HFFc6 (cell line): Measurements from ENCODE around the gene POLD4. TPM values are rescaled to one million over a fixed set of nuclear protein-coding genes. Genes with fewer than 3 reads are reported as not detected.
A peak's percentile ranks its signal among the peaks of the same experiment; 100 is the strongest.

Experiments used
- DNase-seq: peaks from one replicate; pipeline ENCODE4 v3.0.0-alpha.2; 2018
- H3K27ac Mint-ChIP-seq: 2 replicates; pipeline ENCODE4 v1.8.0; 2020; ENCODE audit warnings: mild to moderate bottlenecking, mixed read lengths
- H3K27me3 Mint-ChIP-seq: 2 replicates; pipeline ENCODE4 v1.8.0; 2021; ENCODE audit warnings: mild to moderate bottlenecking, moderate library complexity, mixed read lengths; ENCODE audit not compliant: insufficient read depth
- H3K36me3 Mint-ChIP-seq: 2 replicates; pipeline ENCODE4 v1.8.0; 2021; ENCODE audit warnings: low read depth, mixed read lengths
- H3K4me1 Mint-ChIP-seq: 2 replicates; pipeline ENCODE4 v1.8.0; 2020; ENCODE audit warnings: low read depth, mixed read lengths
- H3K4me3 Mint-ChIP-seq: 2 replicates; pipeline ENCODE4 v1.8.0; 2020; ENCODE audit warnings: mild to moderate bottlenecking, moderate library complexity, mixed read lengths
- H3K9me3 Mint-ChIP-seq: 2 replicates; pipeline ENCODE4 v1.8.0; 2020; ENCODE audit warnings: mild to moderate bottlenecking, mixed read lengths
- total RNA-seq, 6 experiments: library from RNA; stranded (reverse); fragmentation: NEBNext Ultra II Directional; extraction: Animal tissue kit (Norgen Biotek cat#: 25700); gene quantifications; 2 replicates in 1 of 6; 3 replicates in 5 of 6; pipeline ENCODE4 v1.2.3, GENCODE V29; 2021
- TF ChIP-seq, protein P1 (sequence below): fragments of 200-600 bp; sonication (generic); IDR thresholded peaks from 2 replicates; pipeline ENCODE4 v1.5.0; 2021; ENCODE audit warnings: antibody characterized with exemption, mild to moderate bottlenecking

POLD4 gene
- total RNA-seq, 6 experiments from 2014 or later, result 69.1 to 80.7 (median 70.9) TPM

GRCh38 chr11:67351275-67352005 is 1.9 kb downstream of the POLD4 start:
- DNase-seq, result peak; percentile 48
- H3K27me3 Mint-ChIP-seq, result peaks cover 5% of the 10 kb centered on the region
- H3K4me3 Mint-ChIP-seq, result peak overlapping the region; percentile 98
- TF ChIP-seq, protein P1, sequence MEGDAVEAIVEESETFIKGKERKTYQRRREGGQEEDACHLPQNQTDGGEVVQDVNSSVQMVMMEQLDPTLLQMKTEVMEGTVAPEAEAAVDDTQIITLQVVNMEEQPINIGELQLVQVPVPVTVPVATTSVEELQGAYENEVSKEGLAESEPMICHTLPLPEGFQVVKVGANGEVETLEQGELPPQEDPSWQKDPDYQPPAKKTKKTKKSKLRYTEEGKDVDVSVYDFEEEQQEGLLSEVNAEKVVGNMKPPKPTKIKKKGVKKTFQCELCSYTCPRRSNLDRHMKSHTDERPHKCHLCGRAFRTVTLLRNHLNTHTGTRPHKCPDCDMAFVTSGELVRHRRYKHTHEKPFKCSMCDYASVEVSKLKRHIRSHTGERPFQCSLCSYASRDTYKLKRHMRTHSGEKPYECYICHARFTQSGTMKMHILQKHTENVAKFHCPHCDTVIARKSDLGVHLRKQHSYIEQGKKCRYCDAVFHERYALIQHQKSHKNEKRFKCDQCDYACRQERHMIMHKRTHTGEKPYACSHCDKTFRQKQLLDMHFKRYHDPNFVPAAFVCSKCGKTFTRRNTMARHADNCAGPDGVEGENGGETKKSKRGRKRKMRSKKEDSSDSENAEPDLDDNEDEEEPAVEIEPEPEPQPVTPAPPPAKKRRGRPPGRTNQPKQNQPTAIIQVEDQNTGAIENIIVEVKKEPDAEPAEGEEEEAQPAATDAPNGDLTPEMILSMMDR, result peak; percentile 97
- H3K9me3 Mint-ChIP-seq, result no peaks in the 10 kb centered on the region
- H3K36me3 Mint-ChIP-seq, result no peaks in the 10 kb centered on the region
- H3K4me1 Mint-ChIP-seq, result peaks cover 68% of the 10 kb centered on the region
- H3K27ac Mint-ChIP-seq, result peak overlapping the region; percentile 100

GRCh38 chr11:67349928-67350465 is 3.3 kb downstream of the POLD4 start:
- Mint-ChIP-seq H3K27me3 (peaks cover 6% of the 10 kb centered on the region), H3K4me3 (no peak overlapping the region), H3K9me3 (no peaks in the 10 kb centered on the region), H3K36me3 (no peaks in the 10 kb centered on the region), H3K27ac (peak overlapping the region; percentile 4; the same call in 1 of the 2 replicates), H3K4me1 (peaks cover 64% of the 10 kb centered on the region)
- no peak for DNase-seq
- TF ChIP-seq, protein P1, result no peak

- no peak overlapping the region for H3K4me3 Mint-ChIP-seq
- no peaks in the 10 kb centered on the region for H3K36me3 Mint-ChIP-seq
- no peaks in the 10 kb centered on the region for H3K9me3 Mint-ChIP-seq
- H3K27me3 Mint-ChIP-seq, result peaks cover 6% of the 10 kb centered on the region
- H3K27ac Mint-ChIP-seq, result peak overlapping the region; percentile 4; the same call in 1 of the 2 replicates
- peaks cover 59% of the 10 kb centered on the region for H3K4me1 Mint-ChIP-seq
- TF ChIP-seq, protein P1, result no peak
- DNase-seq, result no peak
Measured at GRCh38 chr11:67349457-67349856, 3.9 kb downstream of the POLD4 start.

DNA sequence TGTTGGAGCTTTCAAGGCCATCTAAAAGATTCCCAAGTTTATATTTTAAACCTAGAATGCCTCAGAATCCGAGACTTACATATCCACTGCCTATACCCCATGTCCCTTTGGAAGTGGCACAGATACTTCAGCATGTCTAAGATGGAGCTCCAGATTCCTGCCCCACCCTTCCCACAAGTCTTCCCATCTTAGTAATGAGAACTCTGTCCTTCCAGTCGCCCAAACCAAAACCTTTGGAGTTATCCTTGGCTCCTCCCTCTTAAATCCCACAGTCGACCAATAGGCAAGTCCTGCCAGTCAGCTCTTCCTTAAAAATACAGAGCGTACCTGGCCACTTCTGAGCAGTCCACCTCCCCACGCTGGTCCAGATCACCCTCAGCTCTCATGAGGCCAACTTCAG is 4.3 kb downstream of the POLD4 start:
- H3K27me3 Mint-ChIP-seq, result peaks cover 6% of the 10 kb centered on the region
- peak overlapping the region; percentile 2; the same call in 1 of the 2 replicates for H3K27ac Mint-ChIP-seq
- TF ChIP-seq, protein P1, result no peak
- H3K4me1 Mint-ChIP-seq, result peaks cover 54% of the 10 kb centered on the region
- no peak overlapping the region for H3K4me3 Mint-ChIP-seq
- no peaks in the 10 kb centered on the region for H3K36me3 Mint-ChIP-seq
- no peaks in the 10 kb centered on the region for H3K9me3 Mint-ChIP-seq
- no peak for DNase-seq

GRCh38 chr11:67347964-67348749 is 5.2 kb downstream of the POLD4 start:
- TF ChIP-seq, protein P1, result no peak
- peaks cover 4% of the 10 kb centered on the region for H3K27me3 Mint-ChIP-seq
- DNase-seq, result no peak
- H3K27ac Mint-ChIP-seq, result peak overlapping the region; percentile 46; the same call in 1 of the 2 replicates
- H3K4me1 Mint-ChIP-seq, result peaks cover 50% of the 10 kb centered on the region
- no peak overlapping the region for H3K4me3 Mint-ChIP-seq
- no peaks in the 10 kb centered on the region for H3K36me3 Mint-ChIP-seq
- no peaks in the 10 kb centered on the region for H3K9me3 Mint-ChIP-seq
